Suprapubic skin (tissue), 4 donors: ENCODE results near the gene KDM5B. TPM values are rescaled to one million over a fixed set of nuclear protein-coding genes. Genes with fewer than 3 reads are reported as not detected.

Experiments
- DNase-seq, 2 donors: peaks; one replicate each; pipeline ENCODE4 v3.0.0-alpha.2; 2019; ENCODE audit warnings: low spot score in 2 of 2
- H3K27ac ChIP-seq: fragments of 200-600 bp; sonication (generic); one replicate; pipeline ENCODE4 v1.5.1; 2019
- H3K27me3 ChIP-seq: fragments of 200-600 bp; sonication (generic); one replicate; pipeline ENCODE4 v1.5.1; 2019
- H3K36me3 ChIP-seq: fragments of 200-600 bp; sonication (generic); one replicate; pipeline ENCODE4 v1.5.1; 2019
- H3K4me1 ChIP-seq: fragments of 200-600 bp; sonication (generic); one replicate; pipeline ENCODE4 v1.5.1; 2019
- H3K4me3 ChIP-seq: fragments of 200-600 bp; sonication (generic); one replicate; pipeline ENCODE4 v1.5.1; 2019; ENCODE audit warnings: mild to moderate bottlenecking
- H3K9me3 ChIP-seq: fragments of 200-600 bp; sonication (generic); one replicate; pipeline ENCODE4 v1.5.1; 2019
- EP300 ChIP-seq: sonication (generic); formaldehyde crosslinking; IDR thresholded peaks from one replicate; pipeline ENCODE4 v1.6.1; 2017; ENCODE audit warnings: antibody characterized with exemption
- POLR2A ChIP-seq, 2 donors: fragments of 450-650 bp; IDR thresholded peaks; one replicate each; pipeline ENCODE4 v1.6.1; 2017; ENCODE audit warnings: antibody characterized with exemption in 2 of 2, mild to moderate bottlenecking in 2 of 2, moderate library complexity in 2 of 2
- POLR2AphosphoS5 ChIP-seq, 3 donors: sonication (generic); formaldehyde crosslinking; IDR thresholded peaks; one replicate each; pipeline ENCODE4 v1.6.1; 2017; ENCODE audit warnings: antibody characterized with exemption in 3 of 3
- WGBS: methylation state at CpG from one replicate; pipeline ENCODE4 v1.1.5; 2018; 5-methylcytosine and 5-hydroxymethylcytosine counted together
- total RNA-seq, 4 donors: library from RNA; depleted of rRNA; stranded (reverse); fragments of >200 nt; gene quantifications; one replicate each; pipeline ENCODE4 v1.1.0, GENCODE V29; 2016
- TF ChIP-seq, protein P1 (sequence below), 2 donors: fragments of 200-600 bp in 1 of 2; fragments of 450-650 bp in 1 of 2; sonication (generic) in 1 of 2; IDR thresholded peaks; one replicate each; pipeline ENCODE4 v1.5.1; 2016 to 2019; ENCODE audit warnings: antibody characterized with exemption in 2 of 2, mild to moderate bottlenecking in 1 of 2, moderate library complexity in 1 of 2

The KDM5B gene
- total RNA-seq, 4 donors from 2014 or later: 76.1 to 165 (median 89.4) TPM

DNA sequence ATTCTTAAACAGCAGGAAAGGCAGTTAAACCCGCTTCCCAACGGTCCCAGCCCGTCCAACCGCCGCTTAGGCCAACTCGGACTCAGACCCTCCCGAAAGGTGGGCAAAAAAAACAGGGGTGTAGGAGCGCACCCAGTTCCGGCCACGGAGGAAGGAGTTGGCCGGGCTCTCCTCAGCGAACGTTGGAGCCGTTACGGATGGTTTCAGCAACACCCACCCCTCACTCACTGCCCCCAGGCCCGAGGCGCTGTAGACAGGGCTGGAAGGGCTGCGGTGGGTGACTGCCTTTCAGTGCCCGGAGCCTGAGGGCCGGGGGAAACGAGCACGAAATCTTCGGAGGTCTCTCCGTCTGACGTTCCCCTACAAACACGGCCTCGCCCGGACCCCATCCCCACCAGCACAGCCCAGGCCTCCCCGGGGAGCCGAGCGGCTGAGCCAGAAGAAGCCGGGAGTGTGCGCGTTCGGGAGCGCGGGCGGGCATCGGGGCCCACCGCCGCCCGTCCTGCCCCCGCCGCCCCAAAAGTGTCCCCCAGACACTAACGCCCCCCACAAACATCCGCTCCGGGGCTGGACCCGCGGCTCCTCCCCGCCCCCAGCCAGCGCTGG, 1.3 kb downstream of the KDM5B start:
- no peaks in the 10 kb centered on the region for H3K36me3 ChIP-seq
- WGBS: 2% methylated on average over 20 of the region's 51 CpGs
- peaks cover 47% of the 10 kb centered on the region for H3K4me1 ChIP-seq
- H3K4me3 ChIP-seq: peak overlapping the region; percentile 85
- H3K27me3 ChIP-seq: no peaks in the 10 kb centered on the region
- TF ChIP-seq POLR2A (IDR thresholded peaks at IDR 0.05) (no peak), EP300 (no peak), POLR2AphosphoS5 (IDR thresholded peaks at IDR 0.05) (no peak)
- TF ChIP-seq, protein P1, sequence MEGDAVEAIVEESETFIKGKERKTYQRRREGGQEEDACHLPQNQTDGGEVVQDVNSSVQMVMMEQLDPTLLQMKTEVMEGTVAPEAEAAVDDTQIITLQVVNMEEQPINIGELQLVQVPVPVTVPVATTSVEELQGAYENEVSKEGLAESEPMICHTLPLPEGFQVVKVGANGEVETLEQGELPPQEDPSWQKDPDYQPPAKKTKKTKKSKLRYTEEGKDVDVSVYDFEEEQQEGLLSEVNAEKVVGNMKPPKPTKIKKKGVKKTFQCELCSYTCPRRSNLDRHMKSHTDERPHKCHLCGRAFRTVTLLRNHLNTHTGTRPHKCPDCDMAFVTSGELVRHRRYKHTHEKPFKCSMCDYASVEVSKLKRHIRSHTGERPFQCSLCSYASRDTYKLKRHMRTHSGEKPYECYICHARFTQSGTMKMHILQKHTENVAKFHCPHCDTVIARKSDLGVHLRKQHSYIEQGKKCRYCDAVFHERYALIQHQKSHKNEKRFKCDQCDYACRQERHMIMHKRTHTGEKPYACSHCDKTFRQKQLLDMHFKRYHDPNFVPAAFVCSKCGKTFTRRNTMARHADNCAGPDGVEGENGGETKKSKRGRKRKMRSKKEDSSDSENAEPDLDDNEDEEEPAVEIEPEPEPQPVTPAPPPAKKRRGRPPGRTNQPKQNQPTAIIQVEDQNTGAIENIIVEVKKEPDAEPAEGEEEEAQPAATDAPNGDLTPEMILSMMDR (IDR thresholded peaks at IDR 0.05): no peak
- no peaks in the 10 kb centered on the region for H3K9me3 ChIP-seq
- peak overlapping the region; percentile 91 for H3K27ac ChIP-seq
- DNase-seq: no peak

- WGBS: 15% methylated on average over 7 of the region's 7 CpGs
- TF ChIP-seq EP300: no peak
- TF ChIP-seq, protein P1 (IDR thresholded peaks at IDR 0.05): no peak
- TF ChIP-seq POLR2AphosphoS5 (IDR thresholded peaks at IDR 0.05): no peak
- no peak for TF ChIP-seq POLR2A (IDR thresholded peaks at IDR 0.05)
- peak overlapping the region; percentile 91 for H3K27ac ChIP-seq
- H3K9me3 ChIP-seq: no peaks in the 10 kb centered on the region
- H3K27me3 ChIP-seq: no peaks in the 10 kb centered on the region
- DNase-seq: no peak
- H3K36me3 ChIP-seq: no peaks in the 10 kb centered on the region
- peak overlapping the region; percentile 85 for H3K4me3 ChIP-seq
- H3K4me1 ChIP-seq: peaks cover 39% of the 10 kb centered on the region
Observed at GRCh38 chr1:202805886-202806844, 2.1 kb downstream of the KDM5B start.

DNA sequence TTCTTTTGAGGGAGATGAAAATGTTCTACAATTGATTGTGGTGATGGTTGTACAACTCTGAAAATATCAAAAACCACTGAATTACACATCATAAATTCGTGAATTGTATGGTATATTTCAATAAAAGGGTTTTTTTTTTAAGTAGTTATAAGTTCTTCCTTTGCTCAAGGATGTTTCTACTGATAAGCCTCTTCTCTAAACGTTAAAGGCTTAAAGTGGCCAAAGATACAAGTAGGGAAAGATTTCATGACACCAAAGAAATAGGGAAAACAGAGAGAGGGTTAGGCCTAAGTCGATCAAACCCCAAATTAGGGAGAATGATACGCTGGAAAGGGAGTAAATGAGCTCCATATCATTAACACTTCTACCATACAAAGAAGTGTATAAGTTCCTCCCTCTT, 4.1 kb downstream of the KDM5B start:
- Histone ChIP-seq H3K27me3 (no peaks in the 10 kb centered on the region), H3K27ac (no peak overlapping the region), H3K4me1 (peaks cover 36% of the 10 kb centered on the region), H3K4me3 (no peak overlapping the region), H3K36me3 (no peaks in the 10 kb centered on the region), H3K9me3 (no peaks in the 10 kb centered on the region)
- no peak for TF ChIP-seq POLR2AphosphoS5 (IDR thresholded peaks at IDR 0.05)
- TF ChIP-seq, protein P1 (IDR thresholded peaks at IDR 0.05): no peak
- no peak for TF ChIP-seq POLR2A (IDR thresholded peaks at IDR 0.05)
- TF ChIP-seq EP300: no peak
- DNase-seq: no peak
- WGBS: 69% methylated on average over 4 of the region's 4 CpGs

DNA sequence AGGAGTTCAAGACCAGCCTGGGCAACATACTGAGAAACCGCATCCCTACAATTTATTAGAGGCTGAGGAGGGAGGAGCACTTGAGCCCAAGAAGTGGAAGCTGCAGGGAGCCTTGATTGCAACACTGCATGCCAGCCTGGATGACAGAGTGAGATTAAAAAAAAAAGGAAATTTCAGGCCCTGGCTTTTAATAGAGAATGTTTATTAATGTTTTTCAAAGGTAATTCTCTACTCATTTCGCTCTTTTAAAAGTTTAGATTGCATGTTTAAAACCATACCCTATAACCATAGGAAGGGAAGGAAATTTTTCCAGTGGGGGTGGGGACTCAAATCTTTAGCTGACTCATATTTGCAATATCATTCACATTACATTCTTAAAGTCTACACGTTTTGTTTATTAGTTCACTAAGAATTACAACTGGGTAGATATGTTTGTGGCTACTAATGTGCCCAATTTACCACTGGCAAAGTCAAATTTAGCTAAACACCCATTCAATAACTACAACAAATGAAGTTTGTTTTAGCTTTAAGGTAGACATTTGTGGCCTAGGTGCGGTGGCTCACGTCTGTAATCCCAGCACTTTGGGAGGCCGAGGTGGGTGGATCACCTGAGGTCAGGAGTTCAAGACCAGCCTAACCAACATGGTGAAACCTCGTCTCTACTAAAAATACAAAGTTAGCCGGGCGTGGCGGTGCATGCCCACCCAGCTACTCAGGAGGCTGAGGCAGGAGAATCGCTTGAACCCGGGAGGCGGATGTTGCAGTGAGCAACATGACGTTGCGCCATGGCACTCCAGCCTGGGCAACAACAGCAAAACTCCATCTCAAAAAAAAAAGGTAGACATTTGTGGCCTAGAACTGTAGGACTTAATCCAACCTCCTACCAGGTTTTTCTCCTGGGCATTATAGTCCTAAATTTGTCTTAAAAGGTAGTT, 5.0 kb downstream of the KDM5B start:
- no peak for TF ChIP-seq EP300
- TF ChIP-seq POLR2AphosphoS5 (IDR thresholded peaks at IDR 0.05): no peak
- TF ChIP-seq POLR2A (IDR thresholded peaks at IDR 0.05): no peak
- TF ChIP-seq, protein P1 (IDR thresholded peaks at IDR 0.05): no peak
- Histone ChIP-seq H3K36me3 (peaks cover 3% of the 10 kb centered on the region), H3K9me3 (no peaks in the 10 kb centered on the region), H3K27me3 (no peaks in the 10 kb centered on the region), H3K4me1 (peaks cover 32% of the 10 kb centered on the region), H3K27ac (no peak overlapping the region), H3K4me3 (no peak overlapping the region)
- DNase-seq: no peak
- WGBS: 80% methylated on average over 15 of the region's 15 CpGs
